ENCODE results near the gene MRNIP.
"Not testable (repeated sequence)": the region's sequence is repeated elsewhere in the genome, so short reads cannot be mapped to it uniquely, and the experiment has no call there.

The MRNIP gene

GRCh38 chr5:179887095-179887494 lies 28.5 kb upstream of the MRNIP start:
- no peak for DNase-seq

- DNase-seq, result no peak
These were observed 27.7 kb upstream of the MRNIP start for GRCh38 chr5:179886190-179886911.

- DNase-seq, result no peak
These were observed 27.0 kb upstream of the MRNIP start for GRCh38 chr5:179885491-179886090.

GRCh38 chr5:179883163-179883562 lies 24.5 kb upstream of the MRNIP start:
- no peak for DNase-seq

GRCh38 chr5:179882338-179882737 lies 23.7 kb upstream of the MRNIP start:
- DNase-seq, result no peak

GRCh38 chr5:179880848-179881590 lies 22.4 kb upstream of the MRNIP start:
- DNase-seq, result no peak

GRCh38 chr5:179880066-179880650 lies 21.5 kb upstream of the MRNIP start:
- no peak for DNase-seq

- peak; percentile 5 for DNase-seq
These were observed 21.0 kb upstream of the MRNIP start for GRCh38 chr5:179879690-179880010.

GRCh38 chr5:179879003-179879689 lies 20.5 kb upstream of the MRNIP start:
- no peak for DNase-seq

GRCh38 chr5:179878222-179879002 lies 19.8 kb upstream of the MRNIP start:
- DNase-seq, result no peak

- no peak for DNase-seq
These were observed 18.0 kb upstream of the MRNIP start for GRCh38 chr5:179876610-179876952.

GRCh38 chr5:179875741-179876609 lies 17.4 kb upstream of the MRNIP start:
- no peak for DNase-seq

- no peak for DNase-seq
These were observed 16.1 kb upstream of the MRNIP start for GRCh38 chr5:179874536-179875292.

GRCh38 chr5:179874136-179874535 lies 15.5 kb upstream of the MRNIP start:
- DNase-seq, result no peak

GRCh38 chr5:179873588-179874110 lies 15.0 kb upstream of the MRNIP start:
- no peak for DNase-seq

- DNase-seq, result no peak
These were observed 14.4 kb upstream of the MRNIP start for GRCh38 chr5:179872828-179873575.

GRCh38 chr5:179872055-179872827 lies 13.6 kb upstream of the MRNIP start:
- no peak for DNase-seq

GRCh38 chr5:179871533-179871932 lies 12.9 kb upstream of the MRNIP start:
- not testable (repeated sequence) for DNase-seq

GRCh38 chr5:179870952-179871351 lies 12.3 kb upstream of the MRNIP start:
- no peak for DNase-seq

All from NCI-H1694 treated with DMSO at 0.1 percent for 48 hours (cell line).